22Rv1 (cell line): Measurements from ENCODE around the gene TNNT2.

Experiments used
- ZFX ChIP-seq: fragments of 450-650 bp; IDR thresholded peaks from 2 replicates; pipeline ENCODE4 v1.6.1; 2017; ENCODE audit warnings: antibody characterized with exemption, borderline replicate concordance
- TF ChIP-seq, protein P1 (sequence below): fragments of 450-650 bp; IDR thresholded peaks from 2 replicates; pipeline ENCODE4 v1.5.1; 2017; ENCODE audit warnings: mild to moderate bottlenecking

DNA sequence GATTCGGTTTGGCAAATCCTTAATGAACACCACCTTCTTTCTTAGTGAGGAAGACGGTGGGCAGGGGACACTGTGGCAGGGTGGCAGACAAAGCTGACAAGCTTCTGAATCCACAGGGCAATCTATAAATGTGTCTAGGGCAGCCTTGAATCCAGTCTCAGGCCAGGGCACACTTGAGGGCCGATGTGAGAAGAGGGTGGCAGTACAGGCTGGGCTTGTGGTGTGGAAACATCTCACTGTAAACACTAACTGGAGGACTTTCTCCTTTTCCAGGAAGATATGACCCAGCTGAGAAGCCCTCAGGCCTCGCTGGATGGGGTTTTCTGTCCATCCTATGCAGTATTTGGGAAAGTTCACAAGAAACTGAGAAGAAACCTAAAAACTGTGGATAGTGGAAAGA, 47.7 kb downstream of the TNNT2 start:
- TF ChIP-seq, protein P1, sequence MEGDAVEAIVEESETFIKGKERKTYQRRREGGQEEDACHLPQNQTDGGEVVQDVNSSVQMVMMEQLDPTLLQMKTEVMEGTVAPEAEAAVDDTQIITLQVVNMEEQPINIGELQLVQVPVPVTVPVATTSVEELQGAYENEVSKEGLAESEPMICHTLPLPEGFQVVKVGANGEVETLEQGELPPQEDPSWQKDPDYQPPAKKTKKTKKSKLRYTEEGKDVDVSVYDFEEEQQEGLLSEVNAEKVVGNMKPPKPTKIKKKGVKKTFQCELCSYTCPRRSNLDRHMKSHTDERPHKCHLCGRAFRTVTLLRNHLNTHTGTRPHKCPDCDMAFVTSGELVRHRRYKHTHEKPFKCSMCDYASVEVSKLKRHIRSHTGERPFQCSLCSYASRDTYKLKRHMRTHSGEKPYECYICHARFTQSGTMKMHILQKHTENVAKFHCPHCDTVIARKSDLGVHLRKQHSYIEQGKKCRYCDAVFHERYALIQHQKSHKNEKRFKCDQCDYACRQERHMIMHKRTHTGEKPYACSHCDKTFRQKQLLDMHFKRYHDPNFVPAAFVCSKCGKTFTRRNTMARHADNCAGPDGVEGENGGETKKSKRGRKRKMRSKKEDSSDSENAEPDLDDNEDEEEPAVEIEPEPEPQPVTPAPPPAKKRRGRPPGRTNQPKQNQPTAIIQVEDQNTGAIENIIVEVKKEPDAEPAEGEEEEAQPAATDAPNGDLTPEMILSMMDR, result no peak
- TF ChIP-seq ZFX, result no peak
